Endodermal cell (in vitro differentiated cells): ENCODE data around the gene KIF17. TPM values are rescaled to one million over a fixed set of nuclear protein-coding genes. Genes with fewer than 3 reads are reported as not detected.

ENCODE experiments used
- DNase-seq: peaks from one replicate; pipeline ENCODE4 v3.0.0-alpha.2; 2017
- H3K27ac ChIP-seq: 2 replicates; pipeline ENCODE4 v1.5.1; 2013; ENCODE audit warnings: mild to moderate bottlenecking, low read depth, low read length, moderate library complexity
- H3K27me3 ChIP-seq: 2 replicates; pipeline ENCODE4 v1.6.1; 2013; ENCODE audit warnings: mild to moderate bottlenecking, low read length, moderate library complexity; ENCODE audit not compliant: insufficient read depth, control insufficient read depth, poor library complexity, severe bottlenecking
- H3K36me3 ChIP-seq: 2 replicates; pipeline ENCODE4 v1.7.0; 2013; ENCODE audit warnings: mild to moderate bottlenecking, low read length, moderate library complexity; ENCODE audit not compliant: control insufficient read depth, insufficient read depth
- H3K4me1 ChIP-seq: one replicate; pipeline ENCODE4 v1.7.0; 2013; ENCODE audit warnings: low read length; ENCODE audit not compliant: control insufficient read depth, insufficient read depth
- H3K4me3 ChIP-seq: 2 replicates; pipeline ENCODE4 v1.5.1; 2013; ENCODE audit warnings: mild to moderate bottlenecking, low read length, moderate library complexity
- H3K9ac ChIP-seq: 2 replicates; pipeline ENCODE4 v1.6.1; 2013; ENCODE audit warnings: mild to moderate bottlenecking, low read length, moderate library complexity; ENCODE audit not compliant: poor library complexity, severe bottlenecking; ENCODE audit errors: extremely low read depth
- H3K9me3 ChIP-seq: 2 replicates; pipeline ENCODE4 v1.6.1; 2013; ENCODE audit warnings: mild to moderate bottlenecking, low read length, moderate library complexity; ENCODE audit not compliant: control insufficient read depth
- H3K27ac Mint-ChIP-seq: 2 replicates; pipeline ENCODE4 v1.8.0; 2020; ENCODE audit warnings: mixed read lengths
- H3K27me3 Mint-ChIP-seq: 2 replicates; pipeline ENCODE4 v1.8.0; 2021; ENCODE audit warnings: mild to moderate bottlenecking, mixed read lengths; ENCODE audit not compliant: insufficient read depth
- H3K36me3 Mint-ChIP-seq: 2 replicates; pipeline ENCODE4 v1.8.0; 2020; ENCODE audit warnings: low read depth, mixed read lengths
- H3K4me1 Mint-ChIP-seq: 2 replicates; pipeline ENCODE4 v1.8.0; 2020; ENCODE audit warnings: mixed read lengths
- H3K4me3 Mint-ChIP-seq: 2 replicates; pipeline ENCODE4 v1.8.0; 2020; ENCODE audit warnings: mild to moderate bottlenecking, moderate library complexity, mixed read lengths
- H3K9me3 Mint-ChIP-seq: 2 replicates; pipeline ENCODE4 v1.8.0; 2020; ENCODE audit warnings: mild to moderate bottlenecking, mixed read lengths
- WGBS, 2 experiments: methylation state at CpG; one replicate each; pipeline versions ENCODE4 v1.1.5 to v1.1.7; 2013; ENCODE audit warnings: missing lambda C conversion rate in 2 of 2, mixed read lengths in 1 of 2; ENCODE audit not compliant: insufficient coverage in 1 of 2, insufficient read length in 1 of 2; 5-methylcytosine and 5-hydroxymethylcytosine counted together
- total RNA-seq, 2 donors: library from RNA; stranded (reverse); fragmentation: NEBNext Ultra II Directional in 1 of 2; extraction: Animal tissue kit (Norgen Biotek cat#: 25700) in 1 of 2; gene quantifications; 2 replicates in 1 of 2; 3 replicates in 1 of 2; pipeline ENCODE4 v1.2.1, GENCODE V29; 2021
- TF ChIP-seq, protein P1 (sequence below): fragments of 200-600 bp; sonication (generic); conservative IDR thresholded peaks from 2 replicates; pipeline ENCODE4 v1.5.0; 2021; ENCODE audit warnings: antibody characterized with exemption, mild to moderate bottlenecking

KIF17 gene
- total RNA-seq, 2 donors from 2014 or later: 4.2 to 8.0 TPM

DNA sequence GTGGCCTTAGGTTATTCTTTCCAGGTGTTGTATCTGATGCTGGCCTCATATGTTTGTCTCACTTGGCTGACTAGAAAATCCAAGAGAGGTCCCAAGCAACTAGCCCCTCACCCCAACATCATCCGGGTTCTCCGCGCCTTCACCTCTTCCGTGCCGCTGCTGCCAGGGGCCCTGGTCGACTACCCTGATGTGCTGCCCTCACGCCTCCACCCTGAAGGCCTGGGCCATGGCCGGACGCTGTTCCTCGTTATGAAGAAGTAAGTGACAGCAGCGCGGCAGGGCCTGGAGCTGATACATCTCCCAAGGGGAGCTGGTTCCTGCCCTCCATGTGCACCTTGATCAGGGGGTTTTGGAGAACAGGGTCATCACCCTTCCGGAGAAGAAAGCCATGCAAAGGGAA, 73.4 kb downstream of the KIF17 start:
- DNase-seq: no peak
- Histone ChIP-seq H3K4me1 (no peaks in the 10 kb centered on the region), H3K27me3 (no peaks in the 10 kb centered on the region), H3K9ac (no peak overlapping the region), H3K27ac (no peak overlapping the region), H3K36me3 (peaks cover 20% of the 10 kb centered on the region), H3K4me3 (no peak overlapping the region), H3K9me3 (no peaks in the 10 kb centered on the region)
- H3K4me3 Mint-ChIP-seq: no peak overlapping the region
- 94 to 96% methylated on average over 13 of the region's 13 CpGs for WGBS, 2 experiments
- H3K27me3 Mint-ChIP-seq: no peaks in the 10 kb centered on the region
- TF ChIP-seq, protein P1, sequence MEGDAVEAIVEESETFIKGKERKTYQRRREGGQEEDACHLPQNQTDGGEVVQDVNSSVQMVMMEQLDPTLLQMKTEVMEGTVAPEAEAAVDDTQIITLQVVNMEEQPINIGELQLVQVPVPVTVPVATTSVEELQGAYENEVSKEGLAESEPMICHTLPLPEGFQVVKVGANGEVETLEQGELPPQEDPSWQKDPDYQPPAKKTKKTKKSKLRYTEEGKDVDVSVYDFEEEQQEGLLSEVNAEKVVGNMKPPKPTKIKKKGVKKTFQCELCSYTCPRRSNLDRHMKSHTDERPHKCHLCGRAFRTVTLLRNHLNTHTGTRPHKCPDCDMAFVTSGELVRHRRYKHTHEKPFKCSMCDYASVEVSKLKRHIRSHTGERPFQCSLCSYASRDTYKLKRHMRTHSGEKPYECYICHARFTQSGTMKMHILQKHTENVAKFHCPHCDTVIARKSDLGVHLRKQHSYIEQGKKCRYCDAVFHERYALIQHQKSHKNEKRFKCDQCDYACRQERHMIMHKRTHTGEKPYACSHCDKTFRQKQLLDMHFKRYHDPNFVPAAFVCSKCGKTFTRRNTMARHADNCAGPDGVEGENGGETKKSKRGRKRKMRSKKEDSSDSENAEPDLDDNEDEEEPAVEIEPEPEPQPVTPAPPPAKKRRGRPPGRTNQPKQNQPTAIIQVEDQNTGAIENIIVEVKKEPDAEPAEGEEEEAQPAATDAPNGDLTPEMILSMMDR: no peak
- H3K36me3 Mint-ChIP-seq: peaks cover 41% of the 10 kb centered on the region
- no peaks in the 10 kb centered on the region for H3K4me1 Mint-ChIP-seq
- H3K9me3 Mint-ChIP-seq: no peaks in the 10 kb centered on the region
- H3K27ac Mint-ChIP-seq: no peak overlapping the region

DNA sequence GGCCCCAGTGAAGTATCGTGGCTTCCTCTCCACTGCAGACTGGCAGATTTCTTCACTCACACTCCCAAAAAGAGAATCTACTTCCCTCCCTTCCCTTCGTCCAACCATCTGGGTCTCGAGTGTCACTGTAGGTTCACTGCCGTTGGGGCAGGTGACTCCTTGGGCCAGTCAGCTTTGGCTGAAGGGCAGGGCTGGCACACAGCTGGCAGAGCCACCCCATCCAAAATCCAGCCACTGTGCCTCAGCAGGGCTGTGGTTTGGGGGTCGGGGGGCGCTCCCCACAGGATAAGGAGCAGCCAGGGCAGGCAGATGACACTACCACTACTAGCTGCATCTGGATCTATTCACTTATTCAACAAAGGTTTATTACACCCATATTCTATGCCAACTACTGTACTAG, 74.7 kb downstream of the KIF17 start:
- no peaks in the 10 kb centered on the region for H3K9me3 ChIP-seq
- 93 to 100% methylated on average over 3 to 6 of the region's 6 CpGs for WGBS, 2 experiments
- no peak for DNase-seq
- Mint-ChIP-seq H3K9me3 (no peaks in the 10 kb centered on the region), H3K27ac (no peak overlapping the region), H3K4me3 (no peak overlapping the region), H3K27me3 (no peaks in the 10 kb centered on the region), H3K36me3 (peaks cover 40% of the 10 kb centered on the region), H3K4me1 (no peaks in the 10 kb centered on the region)
- no peak overlapping the region for H3K9ac ChIP-seq
- H3K27ac ChIP-seq: no peak overlapping the region
- H3K4me1 ChIP-seq: no peaks in the 10 kb centered on the region
- H3K36me3 ChIP-seq: peaks cover 11% of the 10 kb centered on the region
- H3K27me3 ChIP-seq: no peaks in the 10 kb centered on the region
- H3K4me3 ChIP-seq: no peak overlapping the region
- TF ChIP-seq, protein P1: no peak

DNA sequence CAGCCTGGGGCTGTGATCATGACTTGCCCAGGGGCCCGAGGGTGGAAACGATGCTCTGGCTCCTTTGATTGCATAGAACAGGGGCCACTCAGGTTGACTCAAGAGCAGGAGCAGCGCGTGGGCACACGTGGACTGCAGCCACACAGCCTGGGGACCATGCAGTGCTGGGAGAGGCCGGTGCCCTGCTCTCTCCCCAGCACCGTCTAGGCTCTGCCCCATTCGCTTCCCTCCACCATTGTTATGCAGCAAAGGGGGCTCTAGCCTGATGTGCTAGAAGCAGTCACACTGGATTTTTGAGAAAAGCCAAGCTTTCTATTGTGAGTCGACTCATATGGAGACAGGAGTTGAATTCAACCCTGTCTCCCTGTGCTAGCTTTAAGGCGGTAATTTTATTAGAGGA, 75.8 kb downstream of the KIF17 start:
- no peak for DNase-seq
- no peak overlapping the region for H3K27ac ChIP-seq
- no peak overlapping the region for H3K4me3 Mint-ChIP-seq
- no peak overlapping the region for H3K9ac ChIP-seq
- no peaks in the 10 kb centered on the region for H3K27me3 ChIP-seq
- no peaks in the 10 kb centered on the region for H3K9me3 ChIP-seq
- H3K4me1 Mint-ChIP-seq: no peaks in the 10 kb centered on the region
- H3K4me3 ChIP-seq: no peak overlapping the region
- peaks cover 11% of the 10 kb centered on the region for H3K36me3 ChIP-seq
- TF ChIP-seq, protein P1: no peak
- H3K9me3 Mint-ChIP-seq: no peaks in the 10 kb centered on the region
- peaks cover 37% of the 10 kb centered on the region for H3K36me3 Mint-ChIP-seq
- no peaks in the 10 kb centered on the region for H3K4me1 ChIP-seq
- no peaks in the 10 kb centered on the region for H3K27me3 Mint-ChIP-seq
- 84 to 88% methylated on average over 10 of the region's 10 CpGs for WGBS, 2 experiments
- no peak overlapping the region for H3K27ac Mint-ChIP-seq
